ENCODE data around the gene TOPAZ1. TPM values are rescaled to one million over a fixed set of nuclear protein-coding genes. Genes with fewer than 3 reads are reported as not detected.
A peak's percentile ranks its signal among the peaks of the same experiment; 100 is the strongest.
"Not testable (repeated sequence)": the region's sequence is repeated elsewhere in the genome, so short reads cannot be mapped to it uniquely, and the experiment has no call there.

The TOPAZ1 gene
- total RNA-seq, 1 donor from 2014 or later = not detected

DNA sequence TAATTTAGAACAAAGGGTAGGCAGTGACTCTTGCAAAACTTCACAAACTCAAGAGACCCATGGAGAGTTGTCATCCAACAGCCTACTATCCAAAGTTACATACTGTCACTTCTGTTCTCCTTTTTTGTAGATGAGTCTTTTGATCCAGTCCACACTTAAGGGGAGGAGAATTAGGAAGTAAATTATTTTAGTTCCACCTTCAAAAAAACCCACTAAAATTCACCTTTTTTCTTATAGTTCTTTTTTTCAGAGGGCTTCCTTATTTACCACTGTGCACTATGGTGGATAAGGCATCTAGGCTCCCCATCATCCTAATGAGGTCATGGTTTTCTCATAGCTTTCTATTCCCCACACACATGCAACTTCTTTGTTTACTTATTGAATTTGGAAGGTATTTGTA, 88.3 kb downstream of the TOPAZ1 start:
- no peak for DNase-seq (ENCODE audit: low read depth in 2 of 2)

- no peak for DNase-seq (ENCODE audit: low read depth in 2 of 2)
Observed at GRCh38 chr3:44330444-44330843, 88.8 kb downstream of the TOPAZ1 start.

DNA sequence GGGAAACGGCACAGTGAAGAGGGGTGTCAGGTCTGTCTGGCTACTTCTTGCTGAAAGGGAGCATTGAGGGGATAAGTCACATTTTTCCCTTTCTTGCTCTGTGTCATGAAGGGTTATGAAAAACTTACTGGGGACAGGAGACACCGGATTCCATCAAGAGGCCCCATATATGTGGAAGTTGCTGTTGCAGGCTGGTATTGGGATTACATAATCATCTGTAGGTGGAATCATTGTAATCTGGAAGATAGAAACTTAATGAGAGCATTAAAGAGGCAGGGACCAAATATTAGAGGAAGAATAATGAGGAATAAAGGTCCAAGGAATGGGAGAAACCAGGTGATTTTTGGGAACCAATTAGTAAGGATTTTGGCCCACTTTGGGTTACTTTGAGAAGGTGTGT, 92.6 kb downstream of the TOPAZ1 start:
- DNase-seq (ENCODE audit: low read depth in 2 of 2) = no peak

DNA sequence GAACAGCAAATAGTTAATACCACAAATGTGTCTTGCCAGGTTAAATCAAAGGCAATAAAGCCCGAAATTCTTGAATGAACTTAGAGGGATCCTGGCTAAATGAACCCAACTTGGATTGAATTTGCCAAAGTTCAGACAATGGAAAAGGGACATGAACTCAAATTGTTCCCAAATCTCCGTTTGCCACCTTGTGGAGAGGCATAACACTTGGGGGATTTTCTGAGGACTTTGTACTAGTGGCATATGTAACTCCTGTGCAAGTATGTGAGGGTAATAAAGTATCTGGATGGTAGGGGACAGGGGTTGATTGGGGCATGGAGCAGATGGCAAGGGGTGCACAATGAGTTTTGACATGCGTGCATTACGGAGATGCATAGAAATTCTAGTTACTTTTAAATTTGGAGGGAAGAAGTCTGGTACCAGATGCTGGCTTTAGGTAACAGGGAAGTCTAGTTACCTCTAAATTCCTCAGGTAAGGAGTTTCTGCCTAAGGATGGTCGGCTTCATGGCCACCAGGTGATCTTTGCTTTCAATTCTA, 95.6 kb downstream of the TOPAZ1 start:
- DNase-seq (ENCODE audit: low read depth in 2 of 2) = peak; percentile 3

DNA sequence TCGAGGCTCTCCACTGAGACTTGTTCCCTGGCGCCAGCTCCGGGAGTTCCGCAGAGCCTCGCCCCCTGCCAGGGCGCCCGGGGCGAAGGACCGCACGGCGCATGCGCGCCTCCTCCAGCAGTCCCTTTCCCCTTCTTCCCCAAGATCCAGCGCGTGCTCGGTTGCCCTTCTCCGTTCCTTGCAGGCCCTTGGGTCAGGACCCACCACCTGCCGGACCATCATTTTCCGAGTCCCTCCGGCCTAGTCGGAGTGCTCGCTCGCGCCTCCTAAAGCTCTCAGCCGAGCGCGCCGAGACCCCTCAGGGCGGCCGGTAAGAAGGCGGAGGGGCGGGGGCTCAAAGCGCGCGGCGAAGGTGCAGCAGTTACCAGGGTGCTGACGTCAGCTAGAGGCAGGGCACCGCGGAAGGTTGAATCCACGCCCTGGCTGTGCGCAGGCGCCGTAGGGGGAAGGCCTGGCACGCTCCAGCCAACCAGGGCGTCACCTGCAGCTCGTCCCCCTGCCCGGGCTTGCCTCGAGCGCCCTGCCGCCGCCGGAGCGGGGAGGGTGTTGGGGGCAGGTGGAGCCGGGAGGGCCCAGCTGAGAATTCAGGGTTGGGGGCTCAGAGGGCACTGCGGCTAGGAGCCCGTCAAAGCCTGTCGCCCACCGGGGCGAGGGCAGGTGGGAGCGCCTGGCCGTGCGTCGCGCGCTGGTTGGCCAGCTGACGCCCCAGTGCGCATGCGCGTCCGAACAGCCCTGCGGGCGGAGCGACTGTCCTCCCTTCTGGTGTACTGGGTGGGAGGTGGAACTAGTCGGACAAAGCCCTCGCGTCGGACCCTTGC, 96.5 kb downstream of the TOPAZ1 start, which contains the start of gene TCAIM:
TCAIM (plus strand) TSS at position 757 of the 818 bp plus-strand sequence. CDS start 16,017 bp downstream, outside the sequence.
- peak; percentile 98 to 99 for DNase-seq (ENCODE audit: low read depth in 2 of 2)

DNA sequence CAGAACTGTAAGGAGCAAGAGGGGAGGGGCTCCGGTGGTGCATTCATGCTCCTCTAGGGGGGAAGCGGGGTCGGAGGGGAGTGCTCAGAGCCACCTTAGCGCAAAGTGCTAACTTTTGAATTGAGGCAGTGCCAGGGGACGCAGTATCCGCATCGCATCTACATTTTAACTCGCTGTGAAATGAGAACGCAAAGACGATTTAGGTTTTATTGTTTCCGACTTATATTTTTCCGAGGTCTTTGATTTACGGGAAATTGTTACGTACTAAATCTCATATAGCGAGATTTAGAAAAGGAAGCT, 97.1 kb downstream of the TOPAZ1 start:
- no peak for DNase-seq (ENCODE audit: low read depth in 2 of 2)

- peak; percentile 29 to 32 for DNase-seq (ENCODE audit: low read depth in 2 of 2)
Observed at GRCh38 chr3:44339181-44340057, 97.7 kb downstream of the TOPAZ1 start.

DNA sequence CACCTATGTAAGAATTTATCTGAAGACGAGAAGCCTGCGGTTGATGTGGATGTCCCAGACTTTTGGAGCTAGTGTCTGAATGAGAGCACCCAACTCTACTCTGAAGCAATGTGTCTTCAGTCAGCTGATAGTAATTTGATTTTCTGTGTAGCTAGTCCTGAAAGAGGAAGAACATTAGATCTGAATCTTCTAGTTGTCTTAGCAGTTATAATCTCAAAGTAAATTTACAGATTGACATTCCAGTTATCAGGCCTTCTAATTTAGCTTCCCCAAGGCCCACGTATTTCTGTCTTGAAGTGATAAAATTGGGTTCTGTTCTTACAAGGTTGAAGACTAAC, 98.3 kb downstream of the TOPAZ1 start:
- no peak for DNase-seq (ENCODE audit: low read depth in 2 of 2)

GRCh38 chr3:44342176-44342790, 100.6 kb downstream of the TOPAZ1 start:
- peak; percentile 46 to 74 for DNase-seq (ENCODE audit: low read depth in 2 of 2)

GRCh38 chr3:44343421-44343820, 101.7 kb downstream of the TOPAZ1 start:
- no peak for DNase-seq (ENCODE audit: low read depth in 2 of 2)

- not testable (repeated sequence) for DNase-seq (ENCODE audit: low read depth in 2 of 2)
Observed at GRCh38 chr3:44346590-44346989, 104.9 kb downstream of the TOPAZ1 start.

DNA sequence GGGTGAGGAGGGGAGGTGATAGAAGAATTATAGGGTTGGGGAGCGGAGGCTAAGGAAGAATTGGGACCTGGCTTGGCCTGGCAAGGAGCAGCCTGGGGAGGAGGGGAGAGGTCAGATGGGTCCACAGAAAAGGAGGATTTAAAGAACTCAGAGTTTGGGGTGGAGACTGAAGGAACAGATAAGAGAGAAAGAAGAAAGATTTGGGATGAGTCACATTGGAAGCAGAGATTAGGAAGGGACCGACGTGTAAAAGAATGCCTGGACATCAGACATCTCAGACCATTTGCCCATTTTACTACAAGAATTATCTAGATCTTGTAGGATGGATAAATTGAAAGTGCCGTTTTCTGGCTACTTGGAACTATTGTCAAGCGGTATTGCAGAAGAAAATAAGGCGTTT, 107.3 kb downstream of the TOPAZ1 start:
- DNase-seq (ENCODE audit: low read depth in 2 of 2) = no peak

DNA sequence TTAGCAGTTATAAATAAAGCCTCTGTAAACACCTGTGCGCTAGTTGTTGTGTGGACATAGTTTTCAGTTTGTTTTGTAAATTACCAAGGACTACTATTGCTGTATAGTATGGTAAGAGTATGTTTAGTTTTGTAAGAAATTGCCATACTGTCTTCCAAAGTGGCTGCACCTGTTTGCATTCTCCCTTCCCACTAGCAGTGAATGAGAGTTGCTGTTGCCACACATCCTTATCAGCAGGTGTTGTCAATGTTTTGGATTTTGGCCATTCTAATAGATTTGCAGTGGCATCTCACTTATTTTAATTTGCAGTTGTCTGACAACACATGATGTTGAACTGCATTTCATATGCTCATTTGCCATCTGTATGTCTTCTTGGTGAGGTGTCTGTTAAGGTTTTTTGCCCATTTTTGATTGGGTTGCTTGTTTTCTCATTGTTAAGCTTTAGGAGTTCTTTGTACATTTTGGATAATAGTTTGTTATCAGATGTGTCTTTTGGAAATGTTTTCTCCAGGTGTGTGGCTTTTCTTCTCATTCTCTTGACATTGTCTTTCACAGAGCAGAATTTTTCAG, 111.8 kb downstream of the TOPAZ1 start:
- no peak for DNase-seq (ENCODE audit: low read depth in 2 of 2)

DNA sequence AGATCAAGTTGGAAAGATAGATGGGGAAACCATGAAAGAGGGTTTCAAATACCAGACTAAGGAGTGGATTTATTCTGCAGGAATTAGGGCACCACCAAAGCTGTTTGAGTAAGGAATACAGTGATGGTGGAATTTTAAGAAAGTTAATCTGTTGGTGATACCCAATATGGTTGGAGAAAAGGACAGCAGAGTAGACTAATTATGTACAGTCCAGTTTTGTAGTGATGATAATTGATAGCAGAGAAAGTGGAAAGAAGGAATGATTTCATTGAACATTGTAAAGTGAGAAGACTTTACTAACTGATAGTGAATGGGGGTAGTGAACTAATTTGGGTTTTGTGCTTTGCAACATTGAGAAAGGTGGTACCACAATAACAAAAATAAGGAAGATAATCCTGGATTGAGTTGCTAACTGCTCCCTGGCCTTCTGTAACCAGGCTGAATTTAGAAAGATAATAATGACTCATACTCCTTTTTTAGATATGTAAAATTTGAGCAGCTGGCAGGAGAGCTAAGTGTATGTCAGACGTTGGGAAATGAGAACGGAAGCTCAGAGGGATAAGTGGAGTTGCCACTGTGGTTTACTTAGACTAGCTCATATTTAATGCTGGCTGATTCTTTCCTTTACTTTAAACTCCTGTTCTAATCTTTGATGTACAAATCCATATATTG, 113.8 kb downstream of the TOPAZ1 start:
- peak; percentile 43 to 78 for DNase-seq (ENCODE audit: low read depth in 2 of 2)

DNA sequence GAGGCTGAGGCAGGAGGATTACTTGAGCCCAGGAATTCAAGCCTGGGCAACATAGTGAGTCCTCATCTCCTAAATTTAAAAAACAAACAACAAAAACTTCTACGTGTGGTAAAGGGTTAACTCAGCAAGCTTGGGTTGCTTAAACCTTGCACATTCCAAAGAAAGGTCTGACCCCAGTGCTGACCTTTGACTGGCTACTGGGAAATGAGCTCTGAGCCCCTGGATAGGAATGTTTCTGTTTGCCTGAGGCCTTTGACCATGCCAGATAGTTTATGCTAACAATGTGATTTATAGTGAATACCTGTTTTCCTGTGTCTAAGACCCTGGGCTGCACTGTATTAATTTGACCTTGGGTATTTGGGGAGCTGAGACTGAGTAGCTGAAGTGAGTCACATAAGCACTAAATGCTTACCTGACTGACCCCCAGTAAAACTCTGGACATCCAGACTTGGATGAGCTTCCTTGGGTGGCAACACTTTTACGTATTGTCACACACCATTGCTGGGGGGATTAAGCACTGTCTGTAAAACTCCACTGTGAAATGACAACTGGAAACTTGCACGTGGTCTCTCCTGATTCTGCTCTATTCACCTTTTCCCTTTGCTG, 117.6 kb downstream of the TOPAZ1 start:
- DNase-seq (ENCODE audit: low read depth in 2 of 2) = no peak

DNA sequence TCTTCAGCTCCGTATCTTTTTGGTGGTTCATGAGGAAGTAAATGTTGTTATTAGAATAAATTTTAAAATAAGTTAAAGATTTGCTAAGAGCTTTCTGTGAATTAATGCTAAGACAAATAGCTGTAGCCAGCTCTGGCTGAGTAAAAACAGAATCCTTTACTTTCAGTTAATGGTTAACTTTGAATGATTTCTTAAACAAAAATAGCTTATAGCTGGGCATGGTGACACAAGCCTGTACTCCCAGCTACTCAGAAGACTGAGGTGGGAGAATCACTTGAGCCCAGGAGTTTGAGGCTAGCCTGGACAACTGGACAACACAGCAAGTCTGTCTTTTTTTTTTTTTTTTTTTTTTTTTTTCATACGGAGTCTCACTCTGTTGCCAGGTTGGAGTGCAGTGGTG, 121.9 kb downstream of the TOPAZ1 start:
- DNase-seq (ENCODE audit: low read depth in 2 of 2) = no peak

DNA sequence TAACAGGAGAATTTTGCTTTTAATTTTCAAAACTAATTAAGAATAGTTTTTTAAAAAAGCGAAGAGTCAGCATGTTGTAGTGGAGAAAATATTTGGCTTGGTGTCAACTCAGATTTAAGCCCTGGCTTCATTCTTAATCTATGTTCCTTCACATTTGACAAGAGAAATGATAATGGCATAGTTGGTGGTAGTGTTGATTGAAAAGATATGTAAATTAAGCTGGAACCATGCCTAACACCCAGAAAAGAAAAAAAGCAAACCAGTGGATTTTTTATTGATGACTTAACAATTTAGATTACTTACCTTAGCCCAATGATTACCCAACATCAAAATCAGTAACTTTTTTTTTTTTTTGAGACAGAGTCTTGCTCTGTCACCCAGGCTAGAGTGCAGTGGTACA, 124.3 kb downstream of the TOPAZ1 start:
- no peak for DNase-seq (ENCODE audit: low read depth in 2 of 2)

DNA sequence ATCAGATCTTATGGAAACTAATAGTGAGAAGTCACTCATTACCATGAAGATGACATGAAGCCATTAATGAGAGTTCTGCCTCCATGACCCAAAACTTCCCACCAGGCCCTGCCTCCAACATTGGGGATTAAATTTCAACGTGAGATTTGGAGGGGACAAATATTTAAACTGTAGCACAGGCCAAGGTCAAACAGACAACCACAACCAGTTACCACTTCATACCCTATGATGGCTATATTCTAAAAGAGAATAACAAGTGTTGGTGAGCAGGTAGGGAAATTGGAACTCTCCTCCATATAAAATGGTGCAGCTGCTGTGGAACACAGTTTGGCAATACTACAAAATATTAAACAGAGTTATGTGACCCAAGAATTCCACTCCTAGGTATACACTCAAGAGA, 133.8 kb downstream of the TOPAZ1 start:
- DNase-seq (ENCODE audit: low read depth in 2 of 2) = no peak

All from lung microvascular endothelial cell (primary cell).